H9 (cell line): ENCODE measurements around the gene GAN. TPM values are rescaled to one million over a fixed set of nuclear protein-coding genes. Genes with fewer than 3 reads are reported as not detected.

ENCODE experiments used
- DNase-seq: peaks from one replicate; pipeline ENCODE4 v3.0.0-alpha.2; 2017
- H2AFZ ChIP-seq: one replicate; pipeline ENCODE4 v1.6.1; 2013; ENCODE audit warnings: mild to moderate bottlenecking, low read length, control low read depth, moderate library complexity
- H2AK5ac ChIP-seq: 2 replicates; pipeline ENCODE4 v1.6.1; 2013; ENCODE audit warnings: low read length, control low read depth, mixed read lengths; ENCODE audit not compliant: insufficient read length
- H2BK120ac ChIP-seq: one replicate; pipeline ENCODE4 v1.6.1; 2013; ENCODE audit warnings: low read depth, mild to moderate bottlenecking, low read length, control low read depth, inconsistent platforms; ENCODE audit not compliant: poor library complexity, severe bottlenecking
- H2BK12ac ChIP-seq: 2 replicates; pipeline ENCODE4 v1.6.1; 2013; ENCODE audit warnings: low read length, control low read depth, mixed read lengths, low read depth; ENCODE audit not compliant: insufficient read length
- H2BK15ac ChIP-seq: 2 replicates; pipeline ENCODE4 v1.6.1; 2013; ENCODE audit warnings: low read depth, low read length, control low read depth
- H2BK20ac ChIP-seq: one replicate; pipeline ENCODE4 v1.6.1; 2013; ENCODE audit warnings: low read depth, mild to moderate bottlenecking, low read length, control low read depth, inconsistent platforms; ENCODE audit not compliant: poor library complexity, severe bottlenecking
- H2BK5ac ChIP-seq: 2 replicates; pipeline ENCODE4 v1.6.1; 2013; ENCODE audit warnings: low read length, control low read depth, mixed read lengths; ENCODE audit not compliant: insufficient read length
- H3K14ac ChIP-seq: 2 replicates; pipeline ENCODE4 v1.6.1; 2013; ENCODE audit warnings: low read length, control low read depth; ENCODE audit not compliant: insufficient read depth
- H3K18ac ChIP-seq: 2 replicates; pipeline ENCODE4 v1.6.1; 2013; ENCODE audit warnings: low read depth, mild to moderate bottlenecking, mixed read lengths, low read length, control low read depth; ENCODE audit not compliant: insufficient read length
- H3K23ac ChIP-seq: 2 replicates; pipeline ENCODE4 v1.6.1; 2013; ENCODE audit warnings: low read length, control low read depth, mixed read lengths, low read depth; ENCODE audit not compliant: insufficient read length
- H3K23me2 ChIP-seq: 2 replicates; pipeline ENCODE4 v1.6.1; 2013; ENCODE audit warnings: low read depth, mild to moderate bottlenecking, mixed read lengths, low read length, control low read depth; ENCODE audit not compliant: insufficient read length, poor library complexity, severe bottlenecking
- H3K27ac ChIP-seq: 2 replicates; pipeline ENCODE4 v1.5.1; 2013; ENCODE audit warnings: low read length, control low read depth, mixed read lengths, low read depth; ENCODE audit not compliant: insufficient read length
- H3K27me3 ChIP-seq: 2 replicates; pipeline ENCODE4 v1.6.1; 2013; ENCODE audit warnings: low read length, control low read depth, inconsistent platforms; ENCODE audit not compliant: insufficient read depth
- H3K4ac ChIP-seq: 2 replicates; pipeline ENCODE4 v1.6.1; 2013; ENCODE audit warnings: low read depth, mild to moderate bottlenecking, control low read depth, inconsistent platforms, low read length, moderate library complexity
- H3K4me1 ChIP-seq: 2 replicates; pipeline ENCODE4 v1.6.1; 2013; ENCODE audit warnings: low read length, control low read depth, inconsistent platforms; ENCODE audit not compliant: insufficient read depth
- H3K4me2 ChIP-seq: 2 replicates; pipeline ENCODE4 v1.6.1; 2013; ENCODE audit warnings: low read length, control low read depth, mixed read lengths; ENCODE audit not compliant: insufficient read length, insufficient read depth
- H3K56ac ChIP-seq: 2 replicates; pipeline ENCODE4 v1.6.1; 2013; ENCODE audit warnings: low read depth, mild to moderate bottlenecking, mixed read lengths, low read length, control low read depth; ENCODE audit not compliant: insufficient read length
- H3K79me1 ChIP-seq: 2 replicates; pipeline ENCODE4 v1.6.1; 2013; ENCODE audit warnings: low read depth, mild to moderate bottlenecking, moderate library complexity, low read length, control low read depth, inconsistent platforms; ENCODE audit not compliant: insufficient read depth, poor library complexity, severe bottlenecking
- H3K79me2 ChIP-seq: 2 replicates; pipeline ENCODE4 v1.6.1; 2013; ENCODE audit warnings: low read length, control low read depth, inconsistent platforms; ENCODE audit not compliant: insufficient read depth
- H3K9ac ChIP-seq: 2 replicates; pipeline ENCODE4 v1.6.1; 2013; ENCODE audit warnings: low read length, control low read depth, mixed read lengths; ENCODE audit not compliant: insufficient read length; ENCODE audit errors: extremely low read depth
- H3K9me3 ChIP-seq: one replicate; pipeline ENCODE4 v1.6.1; 2013; ENCODE audit warnings: low read depth, low read length, inconsistent platforms; ENCODE audit not compliant: control insufficient read depth
- H3T11ph ChIP-seq: one replicate; pipeline ENCODE4 v1.6.1; 2013; ENCODE audit warnings: mild to moderate bottlenecking, low read length, control low read depth, inconsistent platforms
- H4K20me1 ChIP-seq: one replicate; pipeline ENCODE4 v1.6.1; 2013; ENCODE audit not compliant: control insufficient read depth, insufficient read length, insufficient read depth
- H4K5ac ChIP-seq: 2 replicates; pipeline ENCODE4 v1.6.1; 2013; ENCODE audit warnings: low read depth, mild to moderate bottlenecking, mixed read lengths, low read length, control low read depth; ENCODE audit not compliant: insufficient read length
- H4K8ac ChIP-seq: replicated peaks from 2 replicates; pipeline ENCODE4 v1.6.1; 2013; ENCODE audit warnings: low read length, control low read depth, mixed read lengths, low read depth; ENCODE audit not compliant: insufficient read length
- H4K91ac ChIP-seq: 2 replicates; pipeline ENCODE4 v1.6.1; 2013; ENCODE audit warnings: low read depth, mild to moderate bottlenecking, moderate library complexity, mixed read lengths, low read length, control low read depth; ENCODE audit not compliant: insufficient read length
- H3K27ac Mint-ChIP-seq, 3 experiments: 2 replicates in 2 of 3; 3 replicates in 1 of 3; pipeline ENCODE4 v1.8.0; 2020 to 2021; ENCODE audit warnings: mixed read lengths in 3 of 3, mild to moderate bottlenecking in 1 of 3, moderate library complexity in 1 of 3
- H3K27me3 Mint-ChIP-seq: 2 replicates; pipeline ENCODE4 v1.8.0; 2021; ENCODE audit warnings: low read depth, mild to moderate bottlenecking, moderate library complexity, mixed read lengths
- H3K36me3 Mint-ChIP-seq, 3 experiments: 2 replicates in 2 of 3; 3 replicates in 1 of 3; pipeline ENCODE4 v1.8.0; 2020 to 2021; ENCODE audit warnings: low read depth in 3 of 3, mixed read lengths in 3 of 3; ENCODE audit not compliant: insufficient read depth in 1 of 3
- H3K4me1 Mint-ChIP-seq, 2 experiments: 2 replicates each; pipeline ENCODE4 v1.8.0; 2020; ENCODE audit warnings: mixed read lengths in 2 of 2
- H3K4me3 Mint-ChIP-seq, 2 experiments: 2 replicates in 1 of 2; 3 replicates in 1 of 2; pipeline ENCODE4 v1.8.0; 2020 to 2021; ENCODE audit warnings: mild to moderate bottlenecking in 2 of 2, mixed read lengths in 2 of 2, moderate library complexity in 1 of 2
- H3K9me3 Mint-ChIP-seq, 2 experiments: 2 replicates in 1 of 2; 3 replicates in 1 of 2; pipeline ENCODE4 v1.8.0; 2020; ENCODE audit warnings: mild to moderate bottlenecking in 2 of 2, mixed read lengths in 2 of 2, moderate library complexity in 1 of 2
- CTCF ChIP-seq: fragments of 200-600 bp; sonication (generic); conservative IDR thresholded peaks from 3 replicates; pipeline ENCODE4 v1.8.0; 2021; ENCODE audit warnings: antibody characterized with exemption, mild to moderate bottlenecking
- WGBS: extraction: QIAGEN DNeasy Blood & Tissue Kit; methylation state at CpG from one replicate; pipeline ENCODE4 v1.1.7; 2013; ENCODE audit warnings: missing lambda C conversion rate, low lambda C conversion rate, mixed read lengths; ENCODE audit not compliant: insufficient read length; ENCODE audit errors: extremely low coverage; 5-methylcytosine and 5-hydroxymethylcytosine counted together
- total RNA-seq: library from RNA; stranded (reverse); gene quantifications from 2 replicates; pipeline ENCODE4 v1.2.1, GENCODE V29; 2021

The GAN gene
- total RNA-seq, 1 experiment from 2014 or later = 20.9 TPM

- DNase-seq = no peak
- Histone ChIP-seq H3T11ph (no peak overlapping the region), H3K79me2 (peaks cover 10% of the 10 kb centered on the region; the same call in 1 of the 2 replicates), H3K27ac (no peak overlapping the region), H2AFZ (no peak overlapping the region), H3K27me3 (no peaks in the 10 kb centered on the region), H2BK20ac (no peak overlapping the region), H3K4me1 (peaks cover 4% of the 10 kb centered on the region), H3K9ac (no peak overlapping the region), H3K56ac (no peak overlapping the region), H3K9me3 (no peaks in the 10 kb centered on the region), H2BK120ac (no peak overlapping the region), H4K91ac (no peak overlapping the region), H3K4ac (no peak overlapping the region), H2BK12ac (no peak overlapping the region), H2AK5ac (no peak overlapping the region), H3K14ac (no peak overlapping the region), H3K4me2 (no peak overlapping the region), H3K23ac (no peak overlapping the region), H3K23me2 (peaks cover 11% of the 10 kb centered on the region), H4K8ac (no peak overlapping the region), H4K20me1 (no peaks in the 10 kb centered on the region), H3K18ac (no peak overlapping the region), H2BK15ac (no peak overlapping the region), H2BK5ac (no peak overlapping the region), H3K79me1 (peaks cover 6% of the 10 kb centered on the region), H4K5ac (no peak overlapping the region)
- TF ChIP-seq CTCF = no peak
- H3K27me3 Mint-ChIP-seq = no peaks in the 10 kb centered on the region
- no CpG with 5 or more reads among the region's 5 CpGs for WGBS
- peaks cover 26 to 40% of the 10 kb centered on the region in 2 experiments for H3K4me1 Mint-ChIP-seq
- H3K4me3 Mint-ChIP-seq = no peak overlapping the region
- H3K9me3 Mint-ChIP-seq = no peaks in the 10 kb centered on the region; a peak in 1 of 5 replicates
- peaks cover 6 to 16% (median 15%) of the 10 kb centered on the region in 3 experiments; a peak in 5 of 7 replicates for H3K36me3 Mint-ChIP-seq
- no peak overlapping the region for H3K27ac Mint-ChIP-seq
These were observed 4.6 kb upstream of the GAN start for GRCh38 chr16:81310045-81310644.
